ENCODE results near the gene MPLKIP.
"Not testable (repeated sequence)": the region's sequence is repeated elsewhere in the genome, so short reads cannot be mapped to it uniquely, and the experiment has no call there.

GRCh38 chr7:40145596-40146130, 11.2 kb upstream of the MPLKIP start:
- TF ChIP-seq CTCF, POLR2A (IDR thresholded peaks at IDR 0.05): not testable (repeated sequence)
